Measurements from ENCODE around the gene RABL6.
A peak's percentile ranks its signal among the peaks of the same experiment; 100 is the strongest.

The RABL6 gene

DNA sequence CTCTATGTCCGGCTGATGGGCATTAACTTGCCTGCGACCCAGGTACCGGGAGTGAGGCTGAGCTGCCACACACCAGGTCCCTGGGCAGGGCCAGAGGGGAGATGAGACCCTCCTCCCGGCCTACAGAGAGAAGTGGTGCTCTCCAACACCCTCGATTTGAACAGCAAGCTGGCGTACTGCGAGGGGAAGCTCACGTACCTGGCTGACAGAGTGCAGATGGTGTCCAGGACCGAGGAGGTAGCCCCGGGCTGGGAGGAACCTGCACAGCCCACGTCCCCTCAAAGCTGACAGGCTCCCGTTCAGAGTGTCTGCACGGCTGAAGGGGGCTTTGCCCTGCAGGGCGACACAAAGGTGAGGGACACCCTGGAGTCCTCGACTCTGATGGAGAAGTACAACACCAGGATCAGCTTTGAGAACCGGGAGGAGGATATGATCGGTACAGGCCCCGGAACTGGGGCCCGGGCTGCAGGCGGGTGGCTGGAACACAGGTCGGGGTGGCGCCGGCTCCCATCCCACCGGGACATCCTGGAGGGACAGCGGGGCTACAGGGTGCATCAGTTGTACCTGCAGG is 1.0 kb upstream of the RABL6 start:
- Histone ChIP-seq H4K20me1 (ENCODE audit: insufficient read depth) (0 out of 2 replicates have a peak, but pooled peaks cover 3% of the 10 kb centered on the region), H3K36me3 (ENCODE audit: insufficient read depth) (no peaks in the 10 kb centered on the region; the same call in 1 of the 2 replicates), H3K9ac (peak overlapping the region; percentile 57; the same call in 1 of the 2 replicates), H2AFZ (ENCODE audit: low read depth) (peak overlapping the region; percentile 86; the same call in 1 of the 2 replicates), H3K27ac (peak overlapping the region; percentile 55; the same call in 1 of the 2 replicates), H3K4me1 (ENCODE audit: low read depth, poor library complexity, severe bottlenecking) (peaks cover 31% of the 10 kb centered on the region), H3K4me3 (IDR thresholded peaks at IDR 0.05; ENCODE audit: insufficient read depth, low read depth, low read length) (no peak overlapping the region), H3K27me3 (ENCODE audit: insufficient read depth, low read depth) (no peaks in the 10 kb centered on the region), H3K79me2 (ENCODE audit: insufficient read depth, low read depth) (peaks cover 35% of the 10 kb centered on the region), H3K4me2 (peak overlapping the region; percentile 67)
- TF ChIP-seq, protein P1, sequence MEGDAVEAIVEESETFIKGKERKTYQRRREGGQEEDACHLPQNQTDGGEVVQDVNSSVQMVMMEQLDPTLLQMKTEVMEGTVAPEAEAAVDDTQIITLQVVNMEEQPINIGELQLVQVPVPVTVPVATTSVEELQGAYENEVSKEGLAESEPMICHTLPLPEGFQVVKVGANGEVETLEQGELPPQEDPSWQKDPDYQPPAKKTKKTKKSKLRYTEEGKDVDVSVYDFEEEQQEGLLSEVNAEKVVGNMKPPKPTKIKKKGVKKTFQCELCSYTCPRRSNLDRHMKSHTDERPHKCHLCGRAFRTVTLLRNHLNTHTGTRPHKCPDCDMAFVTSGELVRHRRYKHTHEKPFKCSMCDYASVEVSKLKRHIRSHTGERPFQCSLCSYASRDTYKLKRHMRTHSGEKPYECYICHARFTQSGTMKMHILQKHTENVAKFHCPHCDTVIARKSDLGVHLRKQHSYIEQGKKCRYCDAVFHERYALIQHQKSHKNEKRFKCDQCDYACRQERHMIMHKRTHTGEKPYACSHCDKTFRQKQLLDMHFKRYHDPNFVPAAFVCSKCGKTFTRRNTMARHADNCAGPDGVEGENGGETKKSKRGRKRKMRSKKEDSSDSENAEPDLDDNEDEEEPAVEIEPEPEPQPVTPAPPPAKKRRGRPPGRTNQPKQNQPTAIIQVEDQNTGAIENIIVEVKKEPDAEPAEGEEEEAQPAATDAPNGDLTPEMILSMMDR (conservative IDR thresholded peaks at IDR 0.05; ENCODE audit: low read depth, low read length): no peak

DNA sequence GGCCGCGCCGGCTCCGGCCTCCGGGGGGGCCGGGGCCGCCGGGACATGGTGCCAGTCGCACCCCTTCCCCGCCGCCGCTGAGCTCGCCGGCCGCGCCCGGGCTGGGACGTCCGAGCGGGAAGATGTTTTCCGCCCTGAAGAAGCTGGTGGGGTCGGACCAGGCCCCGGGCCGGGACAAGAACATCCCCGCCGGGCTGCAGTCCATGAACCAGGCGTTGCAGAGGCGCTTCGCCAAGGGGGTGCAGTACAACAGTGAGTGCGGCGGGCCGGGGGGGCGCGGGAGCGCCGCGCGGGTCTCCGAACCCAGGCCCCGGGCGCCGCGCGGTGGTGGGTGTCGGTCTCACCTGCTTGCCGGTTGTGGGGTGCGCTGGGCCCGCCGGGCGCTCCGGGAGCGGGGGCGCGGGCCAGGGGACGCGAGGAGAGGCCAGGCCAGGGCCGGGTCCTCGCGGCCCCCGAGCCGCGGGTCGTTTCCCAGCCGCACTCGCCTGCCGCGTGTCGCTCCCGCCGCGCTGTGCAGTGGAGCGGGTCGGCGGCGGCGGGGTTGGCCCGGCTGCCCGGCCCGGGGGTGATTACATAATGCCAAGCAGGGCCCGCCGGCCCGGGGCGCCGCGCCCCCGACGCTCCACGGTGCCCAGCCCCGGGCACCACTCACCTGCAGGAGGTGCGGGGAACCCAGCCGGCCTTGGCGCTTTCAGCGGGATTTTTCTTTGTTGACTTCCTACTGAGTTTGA is 492 bp downstream of the RABL6 start:
- H3K4me2 ChIP-seq: peak overlapping the region; percentile 57
- peak overlapping the region; percentile 59 for H2AFZ ChIP-seq (ENCODE audit: low read depth)
- peak overlapping the region; percentile 55; the same call in 1 of the 2 replicates for H3K27ac ChIP-seq
- no peak overlapping the region for H3K4me3 ChIP-seq (IDR thresholded peaks at IDR 0.05; ENCODE audit: insufficient read depth, low read depth, low read length)
- H4K20me1 ChIP-seq (ENCODE audit: insufficient read depth): 0 out of 2 replicates have a peak, but pooled peaks cover 3% of the 10 kb centered on the region
- peaks cover 22% of the 10 kb centered on the region for H3K4me1 ChIP-seq (ENCODE audit: low read depth, poor library complexity, severe bottlenecking)
- TF ChIP-seq, protein P1 (conservative IDR thresholded peaks at IDR 0.05; ENCODE audit: low read depth, low read length): no peak
- H3K79me2 ChIP-seq (ENCODE audit: insufficient read depth, low read depth): peaks cover 41% of the 10 kb centered on the region
- H3K9ac ChIP-seq: peak overlapping the region; percentile 79
- no peaks in the 10 kb centered on the region; the same call in 1 of the 2 replicates for H3K36me3 ChIP-seq (ENCODE audit: insufficient read depth)
- H3K27me3 ChIP-seq (ENCODE audit: insufficient read depth, low read depth): no peaks in the 10 kb centered on the region

DNA sequence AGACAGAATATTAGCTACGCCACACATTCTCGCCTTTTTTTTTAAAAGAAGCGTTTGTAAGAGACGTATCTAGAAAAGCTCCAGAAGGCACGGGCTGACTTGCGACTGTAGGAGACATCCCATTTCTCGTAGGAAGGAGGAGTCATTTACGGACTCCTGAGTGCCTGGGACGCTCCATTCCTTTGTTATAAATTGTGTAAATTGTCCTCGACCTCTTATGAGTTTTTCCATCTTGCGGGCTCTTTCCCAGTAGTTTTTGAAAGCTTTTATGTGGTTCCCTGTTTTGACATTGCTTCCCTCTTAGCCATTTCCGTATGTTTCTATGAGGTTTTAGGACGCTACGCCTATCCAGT is 1.0 kb downstream of the RABL6 start:
- Histone ChIP-seq H3K27ac (no peak overlapping the region), H4K20me1 (ENCODE audit: insufficient read depth) (0 out of 2 replicates have a peak, but pooled peaks cover 3% of the 10 kb centered on the region), H3K27me3 (ENCODE audit: insufficient read depth, low read depth) (no peaks in the 10 kb centered on the region), H3K9ac (peak overlapping the region; percentile 79), H3K79me2 (ENCODE audit: insufficient read depth, low read depth) (peaks cover 41% of the 10 kb centered on the region), H3K36me3 (ENCODE audit: insufficient read depth) (no peaks in the 10 kb centered on the region; the same call in 1 of the 2 replicates), H3K4me3 (IDR thresholded peaks at IDR 0.05; ENCODE audit: insufficient read depth, low read depth, low read length) (no peak overlapping the region), H3K4me2 (peak overlapping the region; percentile 57), H2AFZ (ENCODE audit: low read depth) (no peak overlapping the region), H3K4me1 (ENCODE audit: low read depth, poor library complexity, severe bottlenecking) (peaks cover 22% of the 10 kb centered on the region)
- TF ChIP-seq, protein P1 (conservative IDR thresholded peaks at IDR 0.05; ENCODE audit: low read depth, low read length): no peak

DNA sequence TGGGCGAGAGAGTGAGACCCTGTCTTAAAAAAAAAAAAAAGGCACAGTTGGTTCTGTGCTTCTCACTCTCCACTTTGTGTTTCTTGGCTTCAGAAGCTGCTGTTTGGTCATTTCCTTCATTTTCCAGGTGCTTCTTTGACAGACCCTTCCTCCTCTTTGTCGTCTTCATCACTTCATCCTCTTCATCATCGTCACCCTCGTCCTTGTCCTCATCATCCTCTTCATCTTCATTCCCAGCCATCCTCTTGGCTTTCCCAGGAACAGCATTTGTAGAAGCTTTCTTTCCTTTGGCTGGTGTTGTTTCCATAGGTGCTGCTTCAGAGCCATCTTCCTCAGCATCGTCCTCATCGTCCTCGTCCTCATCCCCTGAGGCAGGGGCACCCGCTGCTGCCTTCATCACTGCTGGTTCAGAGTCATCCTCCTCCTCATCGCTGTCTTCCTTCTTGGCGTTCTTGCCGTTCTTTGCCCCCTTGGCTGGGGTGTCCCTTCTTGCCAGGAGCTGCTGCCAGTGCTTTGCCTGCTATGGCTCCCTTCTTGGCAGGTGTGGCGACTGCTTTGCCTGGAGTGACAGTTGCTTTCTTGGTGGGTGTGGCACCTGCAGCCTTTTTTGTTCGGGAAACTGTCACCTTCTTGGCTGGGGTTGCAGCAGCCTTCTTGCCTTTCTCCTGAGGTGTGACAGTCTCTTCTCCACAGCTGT is 7.1 kb downstream of the RABL6 start:
- Histone ChIP-seq H3K4me3 (IDR thresholded peaks at IDR 0.05; ENCODE audit: insufficient read depth, low read depth, low read length) (no peak overlapping the region), H3K9ac (no peak overlapping the region), H3K27me3 (ENCODE audit: insufficient read depth, low read depth) (no peaks in the 10 kb centered on the region), H2AFZ (ENCODE audit: low read depth) (no peak overlapping the region), H4K20me1 (ENCODE audit: insufficient read depth) (0 out of 2 replicates have a peak, but pooled peaks cover 4% of the 10 kb centered on the region), H3K79me2 (ENCODE audit: insufficient read depth, low read depth) (peaks cover 38% of the 10 kb centered on the region), H3K4me2 (no peak overlapping the region), H3K36me3 (ENCODE audit: insufficient read depth) (no peaks in the 10 kb centered on the region; the same call in 1 of the 2 replicates), H3K27ac (no peak overlapping the region), H3K4me1 (ENCODE audit: low read depth, poor library complexity, severe bottlenecking) (peaks cover 2% of the 10 kb centered on the region)
- TF ChIP-seq, protein P1 (conservative IDR thresholded peaks at IDR 0.05; ENCODE audit: low read depth, low read length): no peak
